Astrocyte of the cerebellum (primary cell): Measurements from ENCODE around the gene TBC1D30.
"Not testable (repeated sequence)": the region's sequence is repeated elsewhere in the genome, so short reads cannot be mapped to it uniquely, and the experiment has no call there.

ENCODE experiments used
- DNase-seq: peaks from one replicate; pipeline ENCODE4 v3.0.0-alpha.2; 2011; ENCODE audit warnings: low read depth
- H3K4me3 ChIP-seq: 2 replicates; pipeline ENCODE4 v1.5.1; 2011; ENCODE audit warnings: mild to moderate bottlenecking, low read depth, low read length, moderate library complexity
- CTCF ChIP-seq: IDR thresholded peaks from 2 replicates; pipeline ENCODE4 v1.5.1; 2012; ENCODE audit warnings: low read length, low read depth, moderate library complexity, mild to moderate bottlenecking; ENCODE audit errors: missing control alignments
- in situ Hi-C: cut with HindIII; loops from 2 replicates; pipeline ENCODE4 v1.10.0; 2017; ENCODE audit warnings: low sequenced_read_pairs

TBC1D30 gene

GRCh38 chr12:64794305-64794704 lies 30.1 kb upstream of the TBC1D30 start:
- in situ Hi-C loops, result no loop called here
- TF ChIP-seq CTCF, result no peak
- no peak for DNase-seq
- no peak overlapping the region for H3K4me3 ChIP-seq

- no peak overlapping the region for H3K4me3 ChIP-seq
- in situ Hi-C loops, result no loop called here
- TF ChIP-seq CTCF, result peak; percentile 82
- DNase-seq, result peak; percentile 86
Measured at GRCh38 chr12:64796205-64796845, 28.1 kb upstream of the TBC1D30 start.

DNA sequence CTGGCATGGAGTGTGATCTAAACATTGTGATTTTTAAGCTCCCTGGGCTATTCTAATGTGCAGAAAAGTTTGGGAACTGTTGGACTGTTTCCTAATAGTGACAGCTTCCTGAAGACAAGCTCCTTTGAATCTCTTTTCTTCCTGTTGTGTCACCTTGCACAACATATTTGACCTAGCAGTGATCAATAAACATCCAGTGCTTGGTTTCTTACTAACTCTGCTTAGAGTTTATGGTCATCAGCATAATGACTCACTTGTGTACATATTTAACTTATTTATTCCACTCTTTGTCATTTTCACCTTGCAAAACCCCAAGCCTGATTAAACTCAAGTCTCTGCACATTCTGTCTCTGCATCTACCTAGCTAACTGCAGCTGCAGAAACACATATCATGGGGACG lies 27.3 kb upstream of the TBC1D30 start:
- no peak for TF ChIP-seq CTCF
- no peak for DNase-seq
- H3K4me3 ChIP-seq, result no peak overlapping the region
- in situ Hi-C loops, result no loop called here

DNA sequence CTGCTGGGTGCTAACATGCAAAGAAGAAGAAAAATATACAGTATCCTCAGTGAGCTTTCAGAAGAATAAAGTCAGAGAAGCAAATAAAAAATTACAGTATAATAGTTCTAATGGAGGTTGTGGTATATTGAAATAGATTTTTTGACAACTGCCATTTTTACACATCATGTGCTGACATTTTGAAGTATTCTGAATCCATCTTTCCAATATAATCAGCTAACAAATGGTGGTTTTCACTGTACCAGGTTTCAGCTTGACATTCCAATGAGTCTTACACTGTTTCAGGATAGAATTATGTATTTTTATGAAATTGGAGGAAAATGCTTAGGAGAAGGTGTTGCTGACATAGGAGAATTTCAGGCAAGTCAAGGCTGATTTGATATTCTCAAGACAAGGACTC lies 26.3 kb upstream of the TBC1D30 start:
- no peak for DNase-seq
- no peak overlapping the region for H3K4me3 ChIP-seq
- TF ChIP-seq CTCF, result no peak
- in situ Hi-C loops, result no loop called here

DNA sequence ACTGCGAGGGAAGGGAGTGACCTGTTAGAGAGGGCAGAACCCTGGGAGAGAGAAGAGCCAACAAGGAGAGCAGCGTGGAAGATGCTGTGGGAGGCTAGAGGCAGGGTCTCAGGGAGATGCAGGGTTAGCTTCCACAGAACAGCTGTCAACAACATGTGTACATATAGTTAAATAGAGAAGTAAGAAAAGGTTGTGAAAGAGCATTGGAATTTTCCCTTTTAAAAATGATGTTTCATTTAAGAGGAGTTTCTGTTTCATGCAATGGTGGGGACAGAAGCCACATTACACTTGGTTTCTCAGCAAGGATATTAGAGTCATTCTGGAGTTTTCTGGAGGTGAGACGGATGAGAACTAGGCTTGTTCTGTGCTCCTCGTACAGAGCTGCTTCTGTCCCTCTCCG lies 23.8 kb upstream of the TBC1D30 start:
- DNase-seq, result no peak
- in situ Hi-C loops, result no loop called here
- TF ChIP-seq CTCF, result no peak
- no peak overlapping the region for H3K4me3 ChIP-seq

DNA sequence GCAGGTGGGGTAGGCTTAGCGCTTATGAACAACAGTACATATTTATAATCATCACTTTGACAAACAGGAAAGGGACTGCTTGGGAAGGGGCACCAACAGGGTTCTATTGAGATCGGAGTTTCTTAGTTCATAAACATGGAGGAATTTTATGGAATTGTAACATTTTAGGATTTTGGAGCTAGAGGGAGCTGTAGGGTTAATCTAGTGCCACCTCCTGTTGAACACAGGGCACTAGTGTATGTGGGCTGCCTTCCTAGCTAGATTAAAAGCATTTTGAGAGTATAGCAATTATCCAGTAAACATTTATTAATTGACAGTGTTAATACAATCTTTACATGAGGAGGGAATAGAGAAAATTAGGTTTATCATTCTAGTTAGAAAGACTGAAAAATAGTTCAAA lies 23.1 kb upstream of the TBC1D30 start:
- no peak for DNase-seq
- in situ Hi-C loops, result no loop called here
- TF ChIP-seq CTCF, result peak; percentile 53
- no peak overlapping the region for H3K4me3 ChIP-seq

- DNase-seq, result peak; percentile 8
Measured at GRCh38 chr12:64802180-64802775, 22.2 kb upstream of the TBC1D30 start.

More at GRCh38 chr12:64802180-64802775, 22.2 kb upstream of the TBC1D30 start:
- in situ Hi-C loops, H3K4me3 ChIP-seq: not testable (repeated sequence)
- TF ChIP-seq CTCF, result peak; percentile 89
